MCF 10A (cell line): ENCODE results near the gene SBF2. TPM values are rescaled to one million over a fixed set of nuclear protein-coding genes. Genes with fewer than 3 reads are reported as not detected.

Source experiments
- BruUV-seq: library from RNA; stranded (reverse); fragments of 400-500 nt; replicated peaks from 2 replicates; lab custom pipeline; 2021; lab: Mats Ljungman, UMichigan
- CTCF ChIA-PET: fragments of 300-600 bp; sonication (Branson Sonifier 250); formaldehyde crosslinking; extraction: SDS; loops from one replicate; lab custom pipeline; 2021; ENCODE audit warnings: antibody characterized with exemption, inconsistent platforms; lab: Yijun Ruan, JAX
- POLR2A ChIA-PET: fragments of 300-600, 350-650 bp; sonication (Branson Sonifier 250); formaldehyde crosslinking; extraction: SDS; loops from one replicate; lab custom pipeline; 2020; ENCODE audit warnings: antibody characterized with exemption, inconsistent platforms; lab: Yijun Ruan, JAX
- DNase-seq: peaks from one replicate; pipeline ENCODE4 v3.0.0-alpha.2; 2018; ENCODE audit not compliant: unreplicated experiment
- H3K27ac Mint-ChIP-seq: one replicate; pipeline ENCODE4 v1.8.0; 2022; ENCODE audit warnings: mild to moderate bottlenecking, low read depth, mixed read lengths; ENCODE audit not compliant: unreplicated experiment
- H3K27me3 Mint-ChIP-seq: one replicate; pipeline ENCODE4 v1.8.0; 2022; ENCODE audit warnings: mixed read lengths; ENCODE audit not compliant: insufficient read depth, unreplicated experiment
- H3K36me3 Mint-ChIP-seq: one replicate; pipeline ENCODE4 v1.8.0; 2022; ENCODE audit warnings: mild to moderate bottlenecking, moderate library complexity, mixed read lengths; ENCODE audit not compliant: insufficient read depth, unreplicated experiment
- H3K4me1 Mint-ChIP-seq: one replicate; pipeline ENCODE4 v1.8.0; 2022; ENCODE audit warnings: mixed read lengths; ENCODE audit not compliant: insufficient read depth, unreplicated experiment
- H3K4me3 Mint-ChIP-seq: one replicate; pipeline ENCODE4 v1.8.0; 2022; ENCODE audit warnings: mild to moderate bottlenecking, moderate library complexity, mixed read lengths; ENCODE audit not compliant: unreplicated experiment
- H3K9me3 Mint-ChIP-seq: one replicate; pipeline ENCODE4 v1.8.0; 2022; ENCODE audit warnings: mixed read lengths; ENCODE audit not compliant: unreplicated experiment
- intact Hi-C: fragments of 100-400 bp; cut with micrococcal nuclease; formaldehyde crosslinking; loops from 2 replicates; pipeline ENCODE4 v1.14.1; 2022
- total RNA-seq: library from RNA; stranded (reverse); gene quantifications from 2 replicates; pipeline ENCODE4 v1.2.3, GENCODE V29; 2022
- TF ChIP-seq, protein P1 (sequence below): fragments of 200-600 bp; IDR thresholded peaks from one replicate; pipeline ENCODE4 v1.8.0; 2022; ENCODE audit warnings: antibody characterized with exemption, mild to moderate bottlenecking; ENCODE audit not compliant: unreplicated experiment

SBF2 gene
- total RNA-seq, 1 experiment from 2014 or later: 28.3 TPM

GRCh38 chr11:9735919-9736318 is 558.1 kb downstream of the SBF2 start:
- intact Hi-C loops: no loop called here
- ChIA-PET POLR2A (no interaction called here), CTCF (interaction anchor here (1.0 kb wide), 2 partner anchors 13 kb away, joined by 3 read pairs; no protein-coding TSS in a partner anchor)
- DNase-seq: no peak
- H3K36me3 Mint-ChIP-seq: peaks cover 39% of the 10 kb centered on the region
- TF ChIP-seq, protein P1, sequence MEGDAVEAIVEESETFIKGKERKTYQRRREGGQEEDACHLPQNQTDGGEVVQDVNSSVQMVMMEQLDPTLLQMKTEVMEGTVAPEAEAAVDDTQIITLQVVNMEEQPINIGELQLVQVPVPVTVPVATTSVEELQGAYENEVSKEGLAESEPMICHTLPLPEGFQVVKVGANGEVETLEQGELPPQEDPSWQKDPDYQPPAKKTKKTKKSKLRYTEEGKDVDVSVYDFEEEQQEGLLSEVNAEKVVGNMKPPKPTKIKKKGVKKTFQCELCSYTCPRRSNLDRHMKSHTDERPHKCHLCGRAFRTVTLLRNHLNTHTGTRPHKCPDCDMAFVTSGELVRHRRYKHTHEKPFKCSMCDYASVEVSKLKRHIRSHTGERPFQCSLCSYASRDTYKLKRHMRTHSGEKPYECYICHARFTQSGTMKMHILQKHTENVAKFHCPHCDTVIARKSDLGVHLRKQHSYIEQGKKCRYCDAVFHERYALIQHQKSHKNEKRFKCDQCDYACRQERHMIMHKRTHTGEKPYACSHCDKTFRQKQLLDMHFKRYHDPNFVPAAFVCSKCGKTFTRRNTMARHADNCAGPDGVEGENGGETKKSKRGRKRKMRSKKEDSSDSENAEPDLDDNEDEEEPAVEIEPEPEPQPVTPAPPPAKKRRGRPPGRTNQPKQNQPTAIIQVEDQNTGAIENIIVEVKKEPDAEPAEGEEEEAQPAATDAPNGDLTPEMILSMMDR: no peak
- no peak overlapping the region for H3K4me3 Mint-ChIP-seq
- BruUV-seq: no TSS peak
- no peaks in the 10 kb centered on the region for H3K4me1 Mint-ChIP-seq
- no peaks in the 10 kb centered on the region for H3K27me3 Mint-ChIP-seq
- H3K9me3 Mint-ChIP-seq: no peaks in the 10 kb centered on the region
- no peak overlapping the region for H3K27ac Mint-ChIP-seq

GRCh38 chr11:9735236-9735635 is 558.8 kb downstream of the SBF2 start:
- no peak for DNase-seq
- intact Hi-C loops: no loop called here
- Mint-ChIP-seq H3K4me3 (no peak overlapping the region), H3K4me1 (no peaks in the 10 kb centered on the region), H3K27me3 (no peaks in the 10 kb centered on the region), H3K27ac (no peak overlapping the region), H3K36me3 (peaks cover 42% of the 10 kb centered on the region), H3K9me3 (no peaks in the 10 kb centered on the region)
- TF ChIP-seq, protein P1: no peak
- BruUV-seq: no TSS peak
- ChIA-PET POLR2A (interaction anchor here (1.0 kb wide), 1 partner anchor 10 kb away, joined by 7 read pairs; no protein-coding TSS in a partner anchor), CTCF (interaction anchor here (0.6 to 2.5 kb wide), 2 partner anchors 13 to 596 kb away, joined by 4 to 14 read pairs; no protein-coding TSS in a partner anchor)

DNA sequence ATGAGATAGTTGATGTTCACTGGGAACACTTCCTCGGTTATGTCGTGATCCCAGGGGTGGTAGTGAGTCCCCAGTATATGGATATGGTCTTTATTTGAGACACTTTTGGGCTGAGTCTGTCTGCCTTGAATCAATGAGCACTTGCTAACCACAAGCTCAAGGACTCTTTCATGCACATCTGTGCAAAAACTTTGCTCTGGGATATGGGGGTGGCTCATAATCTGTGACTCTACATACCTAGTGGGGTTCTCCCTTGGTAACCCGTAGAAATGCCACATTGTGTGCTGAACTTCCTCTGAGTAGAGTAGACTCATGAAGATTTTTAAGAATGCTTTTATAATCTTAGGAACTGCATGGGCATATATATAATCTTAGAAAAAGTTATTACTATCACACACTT is 560.8 kb downstream of the SBF2 start:
- no peaks in the 10 kb centered on the region for H3K27me3 Mint-ChIP-seq
- H3K27ac Mint-ChIP-seq: no peak overlapping the region
- BruUV-seq: no TSS peak
- no peaks in the 10 kb centered on the region for H3K4me1 Mint-ChIP-seq
- no peaks in the 10 kb centered on the region for H3K9me3 Mint-ChIP-seq
- no peak overlapping the region for H3K4me3 Mint-ChIP-seq
- CTCF ChIA-PET: interaction anchor here (1.2 to 2.5 kb wide), 2 partner anchors 15 to 227 kb away, joined by 3 to 14 read pairs; no protein-coding TSS in a partner anchor
- peaks cover 33% of the 10 kb centered on the region for H3K36me3 Mint-ChIP-seq
- intact Hi-C loops: no loop called here
- POLR2A ChIA-PET: interaction anchor here (0.6 kb wide), 1 partner anchor 571 kb away, joined by 5 read pairs; no protein-coding TSS in a partner anchor
- no peak for DNase-seq
- TF ChIP-seq, protein P1: no peak

GRCh38 chr11:9732453-9732852 is 561.6 kb downstream of the SBF2 start:
- BruUV-seq: no TSS peak
- peaks cover 27% of the 10 kb centered on the region for H3K36me3 Mint-ChIP-seq
- CTCF ChIA-PET: interaction anchor here (0.7 kb wide), 1 partner anchor 634 kb away, joined by 3 read pairs; no protein-coding TSS in a partner anchor
- H3K27ac Mint-ChIP-seq: no peak overlapping the region
- H3K9me3 Mint-ChIP-seq: no peaks in the 10 kb centered on the region
- no peaks in the 10 kb centered on the region for H3K4me1 Mint-ChIP-seq
- TF ChIP-seq, protein P1: no peak
- H3K4me3 Mint-ChIP-seq: no peak overlapping the region
- intact Hi-C loops: no loop called here
- DNase-seq: no peak
- POLR2A ChIA-PET: no interaction called here
- H3K27me3 Mint-ChIP-seq: no peaks in the 10 kb centered on the region
